ENCODE data around the gene SDR42E2. TPM values are rescaled to one million over a fixed set of nuclear protein-coding genes. Genes with fewer than 3 reads are reported as not detected.

The SDR42E2 gene
- total and polyA plus RNA-seq, 2 donors (not counting 3 experiments of a cell fraction or from before 2014, with no cell fraction given): 0.03 to 0.13 TPM

DNA sequence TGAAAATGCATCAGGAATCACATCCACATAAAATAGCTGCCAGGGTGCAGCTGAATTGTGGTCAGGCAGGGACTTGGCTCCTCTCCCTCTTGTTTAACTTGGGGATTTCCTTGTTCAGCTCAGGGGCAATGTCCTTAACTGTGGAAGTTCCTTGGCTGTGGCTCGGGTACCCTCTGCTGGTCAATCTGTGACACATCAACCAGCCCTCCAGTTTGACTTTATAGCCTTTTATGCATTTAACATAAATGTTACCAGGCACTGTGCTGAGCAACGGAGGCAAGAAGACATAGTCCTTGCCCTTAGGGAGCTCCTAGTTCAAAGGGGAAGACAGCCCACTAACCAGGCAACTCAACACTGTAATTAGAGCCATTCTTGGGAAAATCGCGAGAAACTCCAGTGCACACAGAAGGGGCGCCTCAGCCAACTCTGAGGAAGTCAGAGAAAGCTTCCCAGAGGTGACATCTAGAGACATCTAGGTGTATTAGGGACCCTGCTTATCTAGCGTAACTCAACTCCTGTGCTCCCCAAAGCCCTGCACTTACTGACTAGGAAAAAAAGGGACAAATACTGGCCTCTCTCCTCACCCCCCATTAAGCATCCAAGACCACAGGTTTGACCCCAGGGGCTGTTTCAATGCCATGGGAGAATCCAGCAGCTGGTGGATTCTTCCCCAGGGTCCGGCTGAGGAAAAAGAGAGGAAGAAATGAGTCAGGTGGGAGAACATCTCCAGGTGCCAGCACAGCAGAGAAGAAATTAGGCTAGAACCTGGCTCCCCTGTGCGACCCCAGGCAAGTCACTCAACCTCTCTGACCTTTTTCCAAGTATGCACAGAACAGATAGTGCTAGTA is 26.5 kb downstream of the SDR42E2 start:
- TF ChIP-seq, protein P1, sequence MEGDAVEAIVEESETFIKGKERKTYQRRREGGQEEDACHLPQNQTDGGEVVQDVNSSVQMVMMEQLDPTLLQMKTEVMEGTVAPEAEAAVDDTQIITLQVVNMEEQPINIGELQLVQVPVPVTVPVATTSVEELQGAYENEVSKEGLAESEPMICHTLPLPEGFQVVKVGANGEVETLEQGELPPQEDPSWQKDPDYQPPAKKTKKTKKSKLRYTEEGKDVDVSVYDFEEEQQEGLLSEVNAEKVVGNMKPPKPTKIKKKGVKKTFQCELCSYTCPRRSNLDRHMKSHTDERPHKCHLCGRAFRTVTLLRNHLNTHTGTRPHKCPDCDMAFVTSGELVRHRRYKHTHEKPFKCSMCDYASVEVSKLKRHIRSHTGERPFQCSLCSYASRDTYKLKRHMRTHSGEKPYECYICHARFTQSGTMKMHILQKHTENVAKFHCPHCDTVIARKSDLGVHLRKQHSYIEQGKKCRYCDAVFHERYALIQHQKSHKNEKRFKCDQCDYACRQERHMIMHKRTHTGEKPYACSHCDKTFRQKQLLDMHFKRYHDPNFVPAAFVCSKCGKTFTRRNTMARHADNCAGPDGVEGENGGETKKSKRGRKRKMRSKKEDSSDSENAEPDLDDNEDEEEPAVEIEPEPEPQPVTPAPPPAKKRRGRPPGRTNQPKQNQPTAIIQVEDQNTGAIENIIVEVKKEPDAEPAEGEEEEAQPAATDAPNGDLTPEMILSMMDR (IDR thresholded peaks at IDR 0.05; ENCODE audit: extremely low read depth in 1 of 2, insufficient read depth in 1 of 2, low read depth in 1 of 2, low read length in 2 of 2): peak; percentile 78 to 80
- TF ChIP-seq, protein P2, sequence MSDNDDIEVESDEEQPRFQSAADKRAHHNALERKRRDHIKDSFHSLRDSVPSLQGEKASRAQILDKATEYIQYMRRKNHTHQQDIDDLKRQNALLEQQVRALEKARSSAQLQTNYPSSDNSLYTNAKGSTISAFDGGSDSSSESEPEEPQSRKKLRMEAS (IDR thresholded peaks at IDR 0.05; ENCODE audit: insufficient read depth, insufficient read length): no peak
- peak; percentile 91 for FAIRE-seq
- CTCF ChIA-PET: interaction anchor here (0.5 to 4.4 kb wide), 60 partner anchors 9 to 532 kb away, joined by 3 to 99 read pairs (median 4); partner anchors contain the start of genes EEF2K, MOSMO, PDZD9 and UQCRC2
- H4K20me1 ChIP-seq (replicated peaks; ENCODE audit: control insufficient read depth, extremely low read depth, insufficient read depth, low read length): no peaks in the 10 kb centered on the region
- H3K27ac ChIP-seq (ENCODE audit: insufficient read depth, low read depth, low read length): peak overlapping the region; percentile 9
- H3K27me3 ChIP-seq (ENCODE audit: control insufficient read depth in 2 of 2, insufficient read depth in 2 of 2, low read length in 2 of 2): no peaks in the 10 kb centered on the region
- intact Hi-C loops (cut with micrococcal nuclease): loop anchor here (1.0 kb wide), 4 partner anchors 90 to 238 kb away; partner anchors contain the start of gene PDZD9
- peak; percentile 89 for DNase-seq (ENCODE audit: low read depth, low spot score)
- H3K9me3 ChIP-seq (replicated peaks; ENCODE audit: control insufficient read depth, insufficient read depth, low read length): no peaks in the 10 kb centered on the region
- H2AFZ ChIP-seq (ENCODE audit: low read depth, low read length): peak overlapping the region; percentile 16
- dilution Hi-C loops (cut with MboI; ENCODE audit: extremely low pct_ligation_motif_present, low sequenced_read_pairs): no loop called here
- no TSS peak for BruUV-seq (replicated peaks)
- H3K4me3 ChIP-seq (replicated peaks in 1 of 3; ENCODE audit: insufficient read depth in 1 of 3, low read depth in 1 of 3, low read length in 3 of 3): no peak overlapping the region
- H3K9me1 ChIP-seq (replicated peaks; ENCODE audit: control insufficient read depth, extremely low read depth, insufficient read depth, low read length): no peaks in the 10 kb centered on the region
- H3K4me1 ChIP-seq (ENCODE audit: control insufficient read depth, extremely low read depth, insufficient read depth, low read length): peaks cover 43% of the 10 kb centered on the region
- no peaks in the 10 kb centered on the region for H3K79me2 ChIP-seq (ENCODE audit: control insufficient read depth, insufficient read depth, low read length)
- H3K36me3 ChIP-seq (ENCODE audit: control insufficient read depth in 2 of 2, extremely low read depth in 1 of 2, insufficient read depth in 2 of 2, low read length in 2 of 2): no peaks in the 10 kb centered on the region
- POLR2A ChIA-PET: interaction anchor here (1.0 kb wide), 2 partner anchors 178 to 235 kb away, joined by 5 to 6 read pairs; partner anchors contain the start of gene UQCRC2
- H3K4me2 ChIP-seq (ENCODE audit: insufficient read depth, low read length): peak overlapping the region; percentile 63
- H3K9ac ChIP-seq (replicated peaks; ENCODE audit: extremely low read depth, insufficient read depth, low read length): no peak overlapping the region
